DOHH2 (cell line): ENCODE results near the gene ETV6.

Experiments
- CTCF ChIP-seq: fragments of 200-600 bp; sonication (generic); IDR thresholded peaks from one replicate; pipeline ENCODE4 v1.5.1; 2014; ENCODE audit warnings: antibody characterized with exemption, mild to moderate bottlenecking, low read depth, low read length; ENCODE audit not compliant: poor library complexity, severe bottlenecking
- EZH2phosphoT487 ChIP-seq: fragments of 200-600 bp; sonication (generic); IDR thresholded peaks from 2 replicates; pipeline ENCODE4 v1.6.1; 2017; ENCODE audit warnings: borderline replicate concordance, mild to moderate bottlenecking, antibody characterized with exemption, low read length, moderate library complexity, mixed read lengths

DNA sequence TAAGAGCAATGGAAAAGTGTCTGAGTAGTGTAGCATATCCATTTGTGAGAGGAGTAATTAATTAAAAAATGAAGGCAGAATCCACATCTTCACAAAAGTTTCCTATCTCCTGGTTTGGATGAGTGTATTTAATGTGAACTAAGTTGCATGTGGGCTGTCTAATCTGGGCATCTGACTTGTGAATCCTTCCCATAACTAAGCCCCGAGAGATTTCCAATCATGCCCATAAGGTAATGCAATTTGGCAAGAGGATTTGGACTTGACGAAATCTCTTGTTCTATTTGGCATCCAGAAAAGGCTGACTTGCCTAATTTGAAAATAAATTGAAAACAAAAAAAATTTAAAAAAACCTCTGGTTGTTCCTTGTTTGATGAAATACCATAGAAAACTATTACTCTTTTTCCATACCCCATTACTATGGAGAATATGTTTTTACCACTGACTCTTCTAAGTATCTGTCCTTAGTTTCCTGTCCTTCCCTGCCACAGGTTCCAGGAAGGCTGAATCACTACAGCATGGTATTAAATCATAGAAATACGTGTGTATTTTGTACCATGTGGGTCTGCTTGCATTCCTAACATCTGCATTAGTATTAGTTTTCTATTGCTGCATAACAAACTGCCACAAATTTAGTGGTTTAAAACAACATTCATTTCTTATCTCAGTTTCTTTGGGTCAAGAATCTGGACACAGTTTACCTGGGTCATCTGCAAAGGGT is 48.4 kb downstream of the ETV6 start:
- no peak for TF ChIP-seq CTCF
- TF ChIP-seq EZH2phosphoT487 = no peak
